HepG2 (cell line): Measurements from ENCODE around the gene PSG5.

Experiments used
- ARNTL ChIP-seq: sonication (generic); formaldehyde crosslinking; IDR thresholded peaks from 2 replicates; pipeline ENCODE4 v1.4.0; 2020; ENCODE audit warnings: mild to moderate bottlenecking, missing genetic modification reagents
- RXRB ChIP-seq: IDR thresholded peaks from 2 replicates; pipeline ENCODE4 v1.6.1; 2016; ENCODE audit warnings: borderline replicate concordance, missing genetic modification reagents, missing compliant biosample characterization
- ZBTB4 ChIP-seq: sonication (generic); formaldehyde crosslinking; IDR thresholded peaks from 2 replicates; pipeline ENCODE4 v1.4.0; 2020; ENCODE audit warnings: missing genetic modification reagents, mild to moderate bottlenecking, borderline replicate concordance
- ZMAT3 ChIP-seq: sonication (generic); formaldehyde crosslinking; conservative IDR thresholded peaks from 2 replicates; pipeline ENCODE4 v1.7.0; 2021; ENCODE audit warnings: missing genetic modification reagents
- ZNF546 ChIP-seq: sonication (generic); formaldehyde crosslinking; conservative IDR thresholded peaks from 2 replicates; pipeline ENCODE4 v1.8.1; 2023; ENCODE audit warnings: mild to moderate bottlenecking, missing genetic modification reagents
- TF ChIP-seq, protein P1 (sequence below): sonication (generic); formaldehyde crosslinking; IDR thresholded peaks from 2 replicates; pipeline ENCODE4 v1.5.0; 2020; ENCODE audit warnings: mild to moderate bottlenecking, missing genetic modification reagents, borderline replicate concordance

DNA sequence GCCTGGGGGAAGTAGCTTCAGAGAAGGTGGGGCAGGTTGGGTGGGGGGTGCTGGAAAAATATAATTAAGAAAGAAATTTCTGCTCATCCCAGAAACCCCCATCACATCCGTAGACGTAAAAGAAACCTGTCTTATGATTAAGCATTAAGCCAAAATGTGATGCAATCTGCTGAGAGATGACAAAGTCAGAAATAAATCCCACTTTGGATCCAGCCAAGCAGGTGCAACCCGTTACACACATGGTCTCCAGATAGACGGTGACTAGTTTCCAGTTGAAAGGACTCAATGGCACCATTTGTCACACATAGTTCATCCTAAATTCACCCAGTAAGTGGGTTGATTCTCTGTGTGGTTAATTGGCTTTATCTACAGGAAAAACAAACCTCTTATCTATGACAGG lies 34.1 kb downstream of the PSG5 start:
- no peak for TF ChIP-seq ZMAT3
- TF ChIP-seq ARNTL: no peak
- no peak for TF ChIP-seq ZNF546 (CRISPR knock-in tag)
- TF ChIP-seq RXRB (CRISPR knock-in tag): no peak
- TF ChIP-seq ZBTB4 (CRISPR knock-in tag): no peak
- TF ChIP-seq, protein P1, sequence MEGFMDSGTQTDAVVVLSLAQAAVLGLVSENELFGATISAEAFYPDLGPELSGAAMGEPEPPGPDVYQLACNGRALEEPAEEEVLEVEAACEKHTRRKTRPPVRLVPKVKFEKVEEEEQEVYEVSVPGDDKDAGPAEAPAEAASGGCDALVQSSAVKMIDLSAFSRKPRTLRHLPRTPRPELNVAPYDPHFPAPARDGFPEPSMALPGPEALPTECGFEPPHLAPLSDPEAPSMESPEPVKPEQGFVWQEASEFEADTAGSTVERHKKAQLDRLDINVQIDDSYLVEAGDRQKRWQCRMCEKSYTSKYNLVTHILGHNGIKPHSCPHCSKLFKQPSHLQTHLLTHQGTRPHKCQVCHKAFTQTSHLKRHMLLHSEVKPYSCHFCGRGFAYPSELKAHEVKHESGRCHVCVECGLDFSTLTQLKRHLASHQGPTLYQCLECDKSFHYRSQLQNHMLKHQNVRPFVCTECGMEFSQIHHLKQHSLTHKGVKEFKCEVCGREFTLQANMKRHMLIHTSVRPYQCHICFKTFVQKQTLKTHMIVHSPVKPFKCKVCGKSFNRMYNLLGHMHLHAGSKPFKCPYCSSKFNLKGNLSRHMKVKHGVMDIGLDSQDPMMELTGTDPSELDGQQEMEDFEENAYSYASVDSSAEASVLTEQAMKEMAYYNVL (CRISPR knock-in tag): no peak
